Osteoblast (primary cell): ENCODE results near the gene OR5M3. TPM values are rescaled to one million over a fixed set of nuclear protein-coding genes. Genes with fewer than 3 reads are reported as not detected.

Experiments
- DNase-seq: peaks from one replicate; pipeline ENCODE4 v3.0.0; 2011; ENCODE audit warnings: low spot score, mixed read lengths; ENCODE audit not compliant: insufficient read length; ENCODE audit errors: missing footprints
- H2AFZ ChIP-seq: 2 replicates; pipeline ENCODE4 v1.6.0; 2011; ENCODE audit warnings: mild to moderate bottlenecking, low read length
- H3K27ac ChIP-seq: 2 replicates; pipeline ENCODE4 v1.5.1; 2011; ENCODE audit warnings: mild to moderate bottlenecking, low read depth, low read length, moderate library complexity
- H3K27me3 ChIP-seq: 2 replicates; pipeline ENCODE4 v1.6.0; 2012; ENCODE audit warnings: mild to moderate bottlenecking, control low read depth, inconsistent platforms, low read length, moderate library complexity; ENCODE audit not compliant: insufficient read depth
- H3K36me3 ChIP-seq: 2 replicates; pipeline ENCODE4 v1.5.1; 2011; ENCODE audit warnings: mild to moderate bottlenecking, low read length, control low read depth, moderate library complexity; ENCODE audit not compliant: insufficient read depth
- H3K4me1 ChIP-seq: 2 replicates; pipeline ENCODE4 v1.5.1; 2011; ENCODE audit warnings: mild to moderate bottlenecking, low read length, control low read depth, moderate library complexity; ENCODE audit not compliant: insufficient read depth
- H3K4me2 ChIP-seq: 2 replicates; pipeline ENCODE4 v1.6.0; 2011; ENCODE audit warnings: mild to moderate bottlenecking, low read length; ENCODE audit not compliant: insufficient read depth
- H3K4me3 ChIP-seq: fragments of 200-600 bp; sonication (generic); 3 replicates; pipeline ENCODE4 v1.5.1; 2012; ENCODE audit warnings: mild to moderate bottlenecking, low read length, inconsistent platforms; ENCODE audit not compliant: insufficient read depth
- H3K79me2 ChIP-seq: 2 replicates; pipeline ENCODE4 v1.6.0; 2012; ENCODE audit warnings: mild to moderate bottlenecking, low read length, control low read depth, inconsistent platforms; ENCODE audit not compliant: insufficient read depth
- H3K9me3 ChIP-seq: 2 replicates; pipeline ENCODE4 v1.5.1; 2011; ENCODE audit warnings: low read depth, low read length, control low read depth
- H4K20me1 ChIP-seq: 2 replicates; pipeline ENCODE4 v1.6.0; 2012; ENCODE audit warnings: mild to moderate bottlenecking, low read length, control low read depth; ENCODE audit not compliant: insufficient read depth
- CTCF ChIP-seq: IDR thresholded peaks from 2 replicates; pipeline ENCODE4 v1.5.1; 2011; ENCODE audit warnings: mild to moderate bottlenecking, low read depth, low read length, moderate library complexity; ENCODE audit errors: extremely low read depth
- total RNA-seq: library from RNA; depleted of rRNA; stranded (reverse); fragments of >200 nt; gene quantifications from 2 replicates; pipeline ENCODE4 v1.2.3, GENCODE V29; 2012

OR5M3 gene
- total RNA-seq, 1 donor = not detected

- H3K4me2 ChIP-seq = no peak overlapping the region
- no peaks in the 10 kb centered on the region for H3K9me3 ChIP-seq
- no peaks in the 10 kb centered on the region for H3K36me3 ChIP-seq
- no peaks in the 10 kb centered on the region for H4K20me1 ChIP-seq
- H3K4me1 ChIP-seq = no peaks in the 10 kb centered on the region
- no peak overlapping the region for H3K27ac ChIP-seq
- no peak overlapping the region for H2AFZ ChIP-seq
- H3K79me2 ChIP-seq = no peaks in the 10 kb centered on the region
- no peaks in the 10 kb centered on the region for H3K27me3 ChIP-seq
- TF ChIP-seq CTCF = no peak
- no peak for DNase-seq
- H3K4me3 ChIP-seq = no peak overlapping the region
Measured at GRCh38 chr11:56474729-56475235, 1.6 kb upstream of the OR5M3 start.

- H3K27ac ChIP-seq = no peak overlapping the region
- DNase-seq = no peak
- no peak overlapping the region for H3K4me2 ChIP-seq
- H3K4me1 ChIP-seq = no peaks in the 10 kb centered on the region
- H3K9me3 ChIP-seq = no peaks in the 10 kb centered on the region
- H3K27me3 ChIP-seq = no peaks in the 10 kb centered on the region
- TF ChIP-seq CTCF = no peak
- H3K4me3 ChIP-seq = no peak overlapping the region
- H4K20me1 ChIP-seq = no peaks in the 10 kb centered on the region
- no peaks in the 10 kb centered on the region for H3K36me3 ChIP-seq
- no peak overlapping the region for H2AFZ ChIP-seq
- H3K79me2 ChIP-seq = no peaks in the 10 kb centered on the region
Measured at GRCh38 chr11:56457076-56457475, 16.1 kb downstream of the OR5M3 start.

GRCh38 chr11:56453521-56453920 is 19.6 kb downstream of the OR5M3 start:
- H3K9me3 ChIP-seq = no peaks in the 10 kb centered on the region
- no peak for DNase-seq
- no peak for TF ChIP-seq CTCF
- H3K27me3 ChIP-seq = no peaks in the 10 kb centered on the region
- H3K36me3 ChIP-seq = no peaks in the 10 kb centered on the region
- no peak overlapping the region for H2AFZ ChIP-seq
- no peak overlapping the region for H3K4me2 ChIP-seq
- H3K79me2 ChIP-seq = no peaks in the 10 kb centered on the region
- no peak overlapping the region for H3K4me3 ChIP-seq
- no peak overlapping the region for H3K27ac ChIP-seq
- H4K20me1 ChIP-seq = no peaks in the 10 kb centered on the region
- no peaks in the 10 kb centered on the region for H3K4me1 ChIP-seq

Other genes with a start within 250 kb of the OR5M3 start
- not detected in 2 replicates for gene OR5T2, start 239.1 kb downstream of the OR5M3 start, total RNA-seq
- not detected in 2 replicates for gene OR5T3, start 221.1 kb downstream of the OR5M3 start, total RNA-seq
- gene OR5T1, start 199.2 kb downstream of the OR5M3 start, total RNA-seq = not detected in 2 replicates
- not detected in 2 replicates for gene OR8H1, start 181.1 kb downstream of the OR5M3 start, total RNA-seq
- not detected in 2 replicates for gene OR8K3, start 158.2 kb downstream of the OR5M3 start, total RNA-seq
- not detected in 2 replicates for gene OR8K1, start 127.3 kb downstream of the OR5M3 start, total RNA-seq
- not detected in 2 replicates for gene OR8J1, start 119.1 kb downstream of the OR5M3 start, total RNA-seq
- not detected in 2 replicates for gene OR8U1, start 97.7 kb downstream of the OR5M3 start, total RNA-seq
- gene OR5AL1, start 60.7 kb downstream of the OR5M3 start, total RNA-seq = not detected in 2 replicates
- gene OR5M8, start 18.0 kb upstream of the OR5M3 start, total RNA-seq = not detected in 2 replicates
- not detected in 2 replicates for gene OR5M11, start 69.9 kb upstream of the OR5M3 start, total RNA-seq
- gene OR5M10, start 104.4 kb upstream of the OR5M3 start, total RNA-seq = not detected in 2 replicates
- gene OR5M1, start 141.5 kb upstream of the OR5M3 start, total RNA-seq = not detected in 2 replicates
- not detected in 2 replicates for gene OR5AP2, start 169.1 kb upstream of the OR5M3 start, total RNA-seq
- not detected in 2 replicates for gene OR5AR1, start 190.3 kb upstream of the OR5M3 start, total RNA-seq
- not detected in 2 replicates for gene OR9G1, start 225.7 kb upstream of the OR5M3 start, total RNA-seq